ENCODE results near the gene BSPH1.
"Not testable (repeated sequence)": the region's sequence is repeated elsewhere in the genome, so short reads cannot be mapped to it uniquely, and the experiment has no call there.

The BSPH1 gene

DNA sequence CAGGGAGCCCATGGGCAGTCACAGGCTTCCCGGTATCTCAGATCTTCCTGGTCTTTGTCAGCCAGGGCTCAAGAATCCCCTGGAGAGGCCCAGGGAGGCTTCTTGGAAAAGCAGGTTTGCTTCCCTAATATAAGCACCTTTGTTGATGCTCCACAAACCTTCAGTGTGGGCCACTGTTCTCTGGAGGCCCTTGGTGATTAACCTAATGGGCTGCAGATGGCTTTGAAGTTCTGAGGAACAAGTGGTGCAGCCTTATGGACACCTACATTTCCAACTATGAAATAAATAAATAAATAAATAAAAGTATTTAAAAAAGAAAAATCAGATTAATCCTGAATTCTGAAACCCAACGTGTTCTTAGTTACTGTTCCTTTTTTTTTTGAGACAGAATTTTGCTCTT is at the start of gene BSPH1:
TSS of gene BSPH1 (minus strand) at position 101 of the 400 bp plus-strand sequence. CDS start at position 12, 89 bp downstream.
- DNase-seq: no peak

GRCh38 chr19:48036765-48037164 is 44.8 kb upstream of the BSPH1 start:
- no peak for DNase-seq

DNA sequence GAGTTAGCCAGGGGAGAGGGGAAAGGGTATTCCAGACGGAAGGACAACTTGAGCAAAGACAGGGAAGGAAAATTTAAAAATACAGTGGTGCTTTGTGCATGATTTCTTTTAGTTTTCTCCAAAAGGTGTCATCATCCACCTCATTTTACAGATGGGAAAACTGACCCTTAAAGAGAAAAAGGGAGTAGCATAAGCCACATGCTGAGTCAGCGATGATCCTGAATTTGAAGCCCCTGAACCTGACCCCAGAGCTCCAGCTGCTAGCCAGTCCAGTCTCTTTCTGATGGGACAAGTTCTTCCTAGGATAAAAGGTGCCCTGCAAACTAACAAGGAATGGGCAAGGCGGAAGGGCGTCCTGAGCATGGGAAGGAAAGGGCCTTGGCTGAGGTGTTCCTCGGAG is 41.6 kb upstream of the BSPH1 start:
- DNase-seq: no peak

- no peak for DNase-seq
Observed at GRCh38 chr19:48030073-48030472, 38.1 kb upstream of the BSPH1 start.

DNA sequence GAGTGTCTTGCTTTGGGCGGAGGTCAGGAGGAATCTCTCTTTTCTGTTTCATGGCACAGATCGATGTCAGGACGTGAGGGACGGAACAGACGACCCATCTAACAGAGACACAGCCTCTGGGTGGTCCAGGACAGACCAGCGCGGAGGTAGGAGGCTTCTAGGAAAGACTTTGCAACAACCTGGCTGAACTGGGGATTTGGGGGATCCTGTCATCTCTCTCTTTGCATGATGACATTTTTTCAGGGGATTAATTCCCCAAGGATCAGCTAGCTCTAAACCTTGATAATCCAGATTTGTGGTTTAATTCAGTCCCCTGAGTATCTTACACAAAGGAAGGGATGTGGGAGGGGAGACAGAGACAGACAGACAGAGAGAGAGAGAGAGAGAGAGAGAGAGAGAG is 37.5 kb upstream of the BSPH1 start:
- DNase-seq: no peak

GRCh38 chr19:48025480-48025879 is 33.5 kb upstream of the BSPH1 start:
- DNase-seq: no peak

- DNase-seq: no peak
Observed at GRCh38 chr19:48023518-48023917, 31.5 kb upstream of the BSPH1 start.

- DNase-seq: no peak
Observed at GRCh38 chr19:48023011-48023410, 31.0 kb upstream of the BSPH1 start.

GRCh38 chr19:48020686-48021085 is 28.7 kb upstream of the BSPH1 start:
- no peak for DNase-seq

DNA sequence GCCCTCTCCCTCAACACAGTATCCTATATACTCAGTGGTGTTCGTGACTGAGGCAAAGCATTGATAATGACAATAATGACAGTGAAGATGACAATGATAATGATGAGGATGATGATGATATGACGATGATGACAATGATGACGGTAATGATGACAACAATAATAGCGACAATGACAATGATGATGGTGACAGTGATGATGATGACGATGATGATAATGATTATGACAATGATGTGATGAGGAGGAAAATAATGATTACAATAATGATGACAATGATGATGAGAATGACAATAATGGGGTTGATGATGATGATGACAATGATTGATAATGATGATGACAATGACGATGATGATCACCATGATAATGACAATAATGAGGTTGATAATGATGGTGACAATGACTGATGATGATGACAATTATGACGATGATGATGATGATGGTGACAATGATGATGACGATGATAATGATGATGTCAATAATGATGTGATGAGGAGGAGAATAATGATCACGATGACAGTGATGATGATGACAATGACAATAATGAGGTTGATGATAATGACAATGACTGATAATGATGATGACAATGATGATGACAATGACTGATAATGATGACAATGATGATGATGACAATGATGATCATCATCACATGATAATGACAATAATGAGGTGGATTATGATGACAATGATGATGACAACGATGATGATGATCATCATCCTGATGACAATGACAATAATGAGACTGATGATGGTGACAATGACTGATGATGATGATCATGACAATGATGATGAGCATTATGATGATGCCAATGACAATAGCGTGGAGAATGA is 19.2 kb upstream of the BSPH1 start:
- DNase-seq: no peak

GRCh38 chr19:48006762-48007161 is 14.8 kb upstream of the BSPH1 start:
- DNase-seq: peak; percentile 29

DNA sequence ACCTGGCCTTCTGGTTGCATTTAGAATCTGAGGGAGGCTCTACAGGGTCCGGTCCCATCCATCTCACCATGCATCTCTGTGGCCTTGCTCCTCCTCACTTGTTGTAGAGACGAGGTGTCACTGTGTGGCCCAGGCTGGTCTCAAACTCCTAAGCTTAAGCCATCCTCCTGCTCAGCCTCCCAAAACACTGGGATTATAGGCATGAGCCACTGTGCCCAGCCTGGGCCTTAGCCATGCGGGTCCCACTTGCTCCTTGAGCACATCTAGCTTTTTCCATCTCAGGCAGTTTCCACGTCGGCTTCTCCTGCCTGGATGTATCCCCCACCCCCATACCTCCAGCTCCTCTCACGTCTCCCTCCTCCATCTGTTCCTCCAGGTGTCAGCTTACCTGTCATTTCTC is 12.3 kb upstream of the BSPH1 start:
- DNase-seq: no peak

- no peak for DNase-seq
Observed at GRCh38 chr19:48000846-48001245, 8.9 kb upstream of the BSPH1 start.

- DNase-seq: no peak
Observed at GRCh38 chr19:47998800-47999199, 6.8 kb upstream of the BSPH1 start.

- no peak for DNase-seq
Observed at GRCh38 chr19:47996230-47996727, 4.3 kb upstream of the BSPH1 start.

- no peak for DNase-seq
Observed at GRCh38 chr19:47994209-47994802, 2.3 kb upstream of the BSPH1 start, which contains the start of gene ELSPBP1. Gene ELSPBP1 (plus strand): TSS chr19:47994632. CDS start chr19:48008668, 14,036 bp downstream.

- no peak for DNase-seq
Observed at GRCh38 chr19:47991191-47991808, 670 bp downstream of the BSPH1 start.

GRCh38 chr19:47973529-47973928 is 18.4 kb downstream of the BSPH1 start:
- no peak for DNase-seq

DNA sequence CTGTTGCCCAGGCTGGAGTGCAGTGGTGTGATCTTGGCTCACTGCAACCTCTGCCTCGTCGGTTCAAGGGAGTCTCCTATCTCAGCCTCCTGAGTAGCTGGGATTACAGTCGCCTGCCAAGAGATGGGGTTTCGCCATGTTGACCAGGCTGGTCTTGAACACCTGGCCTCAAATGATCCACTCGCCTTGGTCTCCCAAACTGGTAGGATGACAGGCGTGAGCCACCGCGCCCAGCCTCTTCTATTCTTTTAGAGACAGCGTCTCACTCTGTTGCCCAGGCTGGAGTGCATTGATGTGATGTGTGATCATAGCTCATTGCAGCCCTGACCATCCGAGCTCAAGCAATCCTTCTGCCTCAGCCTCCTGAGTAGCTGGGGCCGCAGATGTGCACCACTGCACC is 36.0 kb downstream of the BSPH1 start:
- peak; percentile 8 for DNase-seq

- DNase-seq: not testable (repeated sequence)
Observed at GRCh38 chr19:47952132-47952531, 39.8 kb downstream of the BSPH1 start.

- DNase-seq: peak; percentile 10
Observed at GRCh38 chr19:47949852-47950521, 42.0 kb downstream of the BSPH1 start.

DNA sequence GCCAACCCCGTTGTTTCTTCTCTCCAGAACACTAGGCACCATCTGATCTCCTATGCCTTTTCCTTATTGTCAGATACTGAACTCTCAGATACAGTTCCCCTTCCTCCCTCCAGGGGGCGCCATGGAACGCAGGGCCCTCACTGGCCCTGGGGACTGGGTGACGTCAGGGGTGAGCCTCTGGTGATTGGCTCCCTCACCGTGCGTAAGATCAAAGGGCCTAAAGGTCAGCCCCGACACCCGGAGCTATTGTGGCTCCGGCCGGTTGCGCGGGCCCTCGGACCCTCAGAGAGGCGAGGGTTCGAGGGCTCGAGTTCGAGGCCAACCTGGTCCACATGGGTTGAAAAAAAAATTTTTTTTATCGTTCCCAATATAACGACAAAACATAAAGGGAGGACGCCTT is 63.4 kb downstream of the BSPH1 start:
- DNase-seq: not testable (repeated sequence)

- not testable (repeated sequence) for DNase-seq
Observed at GRCh38 chr19:47920107-47920506, 71.9 kb downstream of the BSPH1 start.

Data from stimulated activated CD4-positive, alpha-beta T cell treated with anti-CD3 and anti-CD28 coated beads, Interleukin-15, amount 100 ng/mL, for 24 hours (primary cell).